Nephron (organoid): ENCODE results near the gene DNAJB11.

Experiments
- H3K27ac Mint-ChIP-seq, 3 experiments: 2 replicates each; pipeline ENCODE4 v1.8.0; 2020; ENCODE audit warnings: mixed read lengths in 3 of 3, mild to moderate bottlenecking in 2 of 3, moderate library complexity in 1 of 3
- H3K27me3 Mint-ChIP-seq: 2 replicates; pipeline ENCODE4 v1.8.0; 2021; ENCODE audit warnings: low read depth, mild to moderate bottlenecking, moderate library complexity, mixed read lengths
- H3K36me3 Mint-ChIP-seq: 2 replicates; pipeline ENCODE4 v1.8.0; 2020; ENCODE audit warnings: low read depth, mixed read lengths
- H3K4me1 Mint-ChIP-seq: 2 replicates; pipeline ENCODE4 v1.8.0; 2020; ENCODE audit warnings: mixed read lengths
- H3K4me3 Mint-ChIP-seq, 3 experiments: 2 replicates each; pipeline ENCODE4 v1.8.0; 2020; ENCODE audit warnings: mild to moderate bottlenecking in 3 of 3, mixed read lengths in 3 of 3, moderate library complexity in 2 of 3
- H3K9me3 Mint-ChIP-seq: 2 replicates; pipeline ENCODE4 v1.8.0; 2020; ENCODE audit warnings: mixed read lengths
- CTCF ChIP-seq, 3 experiments: fragments of 200-600 bp; sonication (generic); IDR thresholded peaks; one replicate each; pipeline ENCODE4 v1.5.0; 2021; ENCODE audit warnings: antibody characterized with exemption in 3 of 3; ENCODE audit not compliant: unreplicated experiment in 3 of 3

The DNAJB11 gene

GRCh38 chr3:186599785-186600166 is 29.3 kb downstream of the DNAJB11 start:
- peaks cover 4% of the 10 kb centered on the region for H3K27me3 Mint-ChIP-seq
- no peaks in the 10 kb centered on the region for H3K9me3 Mint-ChIP-seq
- TF ChIP-seq CTCF (IDR thresholded peaks at IDR 0.05; ENCODE audit: unreplicated experiment in 3 of 3): no peak
- no peak overlapping the region for H3K27ac Mint-ChIP-seq
- no peaks in the 10 kb centered on the region for H3K36me3 Mint-ChIP-seq
- no peaks in the 10 kb centered on the region for H3K4me1 Mint-ChIP-seq
- no peak overlapping the region for H3K4me3 Mint-ChIP-seq

GRCh38 chr3:186600896-186601295 is 30.4 kb downstream of the DNAJB11 start:
- Mint-ChIP-seq H3K9me3 (no peaks in the 10 kb centered on the region), H3K4me1 (no peaks in the 10 kb centered on the region), H3K4me3 (no peak overlapping the region), H3K36me3 (no peaks in the 10 kb centered on the region), H3K27ac (no peak overlapping the region), H3K27me3 (peaks cover 10% of the 10 kb centered on the region)
- TF ChIP-seq CTCF (IDR thresholded peaks at IDR 0.05; ENCODE audit: unreplicated experiment in 3 of 3): no peak

GRCh38 chr3:186603159-186603558 is 32.6 kb downstream of the DNAJB11 start:
- H3K4me3 Mint-ChIP-seq: no peak overlapping the region
- TF ChIP-seq CTCF (IDR thresholded peaks at IDR 0.05; ENCODE audit: unreplicated experiment in 3 of 3): no peak
- H3K9me3 Mint-ChIP-seq: no peaks in the 10 kb centered on the region
- no peaks in the 10 kb centered on the region for H3K4me1 Mint-ChIP-seq
- peaks cover 10% of the 10 kb centered on the region for H3K27me3 Mint-ChIP-seq
- H3K27ac Mint-ChIP-seq: no peak overlapping the region
- no peaks in the 10 kb centered on the region for H3K36me3 Mint-ChIP-seq

GRCh38 chr3:186605078-186605477 is 34.6 kb downstream of the DNAJB11 start:
- H3K4me1 Mint-ChIP-seq: no peaks in the 10 kb centered on the region
- no peak for TF ChIP-seq CTCF (IDR thresholded peaks at IDR 0.05; ENCODE audit: unreplicated experiment in 3 of 3)
- no peaks in the 10 kb centered on the region for H3K36me3 Mint-ChIP-seq
- H3K4me3 Mint-ChIP-seq: no peak overlapping the region
- H3K27ac Mint-ChIP-seq: no peak overlapping the region
- no peaks in the 10 kb centered on the region for H3K9me3 Mint-ChIP-seq
- peaks cover 10% of the 10 kb centered on the region for H3K27me3 Mint-ChIP-seq

GRCh38 chr3:186605561-186606545 is 35.3 kb downstream of the DNAJB11 start:
- Mint-ChIP-seq H3K27ac (no peak overlapping the region), H3K9me3 (no peaks in the 10 kb centered on the region), H3K36me3 (no peaks in the 10 kb centered on the region), H3K4me3 (no peak overlapping the region), H3K4me1 (no peaks in the 10 kb centered on the region), H3K27me3 (peaks cover 10% of the 10 kb centered on the region)
- TF ChIP-seq CTCF (IDR thresholded peaks at IDR 0.05; ENCODE audit: unreplicated experiment in 3 of 3): no peak
